GF-D8 (cell line): ENCODE measurements around the gene TRIP13.
"Not testable (repeated sequence)": the region's sequence is repeated elsewhere in the genome, so short reads cannot be mapped to it uniquely, and the experiment has no call there.

Experiments
- DNase-seq: peaks from one replicate; lab custom pipeline; 2025; lab: John Stamatoyannopoulos, UW

The TRIP13 gene

GRCh38 chr5:872301-872700 lies 20.4 kb upstream of the TRIP13 start:
- DNase-seq: no peak

- no peak for DNase-seq
Observed at GRCh38 chr5:873328-873727, 19.4 kb upstream of the TRIP13 start.

- no peak for DNase-seq
Observed at GRCh38 chr5:875931-876330, 16.8 kb upstream of the TRIP13 start.

GRCh38 chr5:876398-877365 lies 16.0 kb upstream of the TRIP13 start:
- no peak for DNase-seq

GRCh38 chr5:878125-878524 lies 14.6 kb upstream of the TRIP13 start:
- no peak for DNase-seq

- DNase-seq: not testable (repeated sequence)
Observed at GRCh38 chr5:878677-879076, 14.0 kb upstream of the TRIP13 start.

- no peak for DNase-seq
Observed at GRCh38 chr5:880816-881550, 11.7 kb upstream of the TRIP13 start.

- DNase-seq: no peak
Observed at GRCh38 chr5:881551-881935, 11.1 kb upstream of the TRIP13 start.

GRCh38 chr5:882253-883183 lies 10.2 kb upstream of the TRIP13 start:
- no peak for DNase-seq

GRCh38 chr5:883475-884181 lies 9.1 kb upstream of the TRIP13 start:
- DNase-seq: no peak

- no peak for DNase-seq
Observed at GRCh38 chr5:884345-885126, 8.1 kb upstream of the TRIP13 start.

GRCh38 chr5:885127-885442 lies 7.6 kb upstream of the TRIP13 start:
- DNase-seq: no peak

GRCh38 chr5:885529-885928 lies 7.2 kb upstream of the TRIP13 start:
- no peak for DNase-seq

- DNase-seq: no peak
Observed at GRCh38 chr5:886036-886435, 6.6 kb upstream of the TRIP13 start.

- no peak for DNase-seq
Observed at GRCh38 chr5:886716-887325, 5.9 kb upstream of the TRIP13 start.

- DNase-seq: no peak
Observed at GRCh38 chr5:887947-888637, 4.6 kb upstream of the TRIP13 start.

GRCh38 chr5:888638-889035 lies 4.0 kb upstream of the TRIP13 start:
- no peak for DNase-seq

- no peak for DNase-seq
Observed at GRCh38 chr5:889075-889710, 3.5 kb upstream of the TRIP13 start.

- DNase-seq: no peak
Observed at GRCh38 chr5:891117-891836, 1.4 kb upstream of the TRIP13 start.
